IMR-90 (cell line): ENCODE measurements around the gene ADGRL3. TPM values are rescaled to one million over a fixed set of nuclear protein-coding genes. Genes with fewer than 3 reads are reported as not detected.

Experiments used
- ATAC-seq: fragments of 200-7000 bp; cut with Tn5 transposase; 2 replicates; pipeline ENCODE4 v1.9.1; 2020; ENCODE audit warnings: low read depth, mild to moderate bottlenecking, moderate library complexity
- BruUV-seq: library from RNA; stranded (reverse); fragments of 400-500 nt; replicated peaks from 2 replicates; lab custom pipeline; 2021; lab: Mats Ljungman, UMichigan
- CTCF ChIA-PET: fragments of 300-600 bp; formaldehyde crosslinking; extraction: SDS; loops from one replicate; lab custom pipeline; 2021; ENCODE audit warnings: antibody characterized with exemption; lab: Yijun Ruan, JAX
- POLR2A ChIA-PET: fragments of 300-600 bp; sonication (Branson Sonifier 250); formaldehyde crosslinking; loops from one replicate; lab custom pipeline; 2022; ENCODE audit warnings: antibody characterized with exemption; ENCODE audit not compliant: unreplicated experiment; lab: Charles Lee
- DNase-seq: peaks from one replicate; pipeline ENCODE4 v3.0.0; 2013
- H2AFZ ChIP-seq: replicated peaks from 2 replicates; pipeline ENCODE3; 2013; ENCODE audit warnings: low read length, mild to moderate bottlenecking; ENCODE audit not compliant: poor library complexity
- H2AK5ac ChIP-seq: 2 replicates; pipeline ENCODE4 v1.6.1; 2013; ENCODE audit warnings: low read depth, low read length, inconsistent platforms
- H2AK9ac ChIP-seq: replicated peaks from 2 replicates; pipeline ENCODE3; 2013; ENCODE audit warnings: mild to moderate bottlenecking, low read depth, low read length, moderate library complexity; ENCODE audit not compliant: poor library complexity
- H2BK120ac ChIP-seq: 2 replicates; pipeline ENCODE4 v1.6.1; 2013; ENCODE audit warnings: low read depth, low read length, inconsistent platforms
- H2BK15ac ChIP-seq: 3 replicates; pipeline ENCODE4 v1.6.1; 2013; ENCODE audit warnings: low read depth, low read length, inconsistent platforms
- H2BK20ac ChIP-seq: 2 replicates; pipeline ENCODE4 v1.6.1; 2013; ENCODE audit warnings: low read depth, mild to moderate bottlenecking, inconsistent platforms, low read length, moderate library complexity
- H2BK5ac ChIP-seq: 2 replicates; pipeline ENCODE4 v1.6.1; 2013; ENCODE audit warnings: mild to moderate bottlenecking, low read depth, low read length, inconsistent platforms; ENCODE audit not compliant: poor library complexity, severe bottlenecking
- H3K14ac ChIP-seq: replicated peaks from 2 replicates; pipeline ENCODE4 v1.6.1; 2013; ENCODE audit warnings: low read depth, low read length, inconsistent platforms
- H3K18ac ChIP-seq: 2 replicates; pipeline ENCODE4 v1.6.1; 2013; ENCODE audit warnings: low read depth, low read length, control low read depth
- H3K23ac ChIP-seq: 2 replicates; pipeline ENCODE4 v1.6.1; 2013; ENCODE audit warnings: low read depth, low read length, inconsistent platforms
- H3K27ac ChIP-seq: 2 replicates; pipeline ENCODE4 v1.5.1; 2013; ENCODE audit warnings: mild to moderate bottlenecking, control low read depth, low read length; ENCODE audit not compliant: insufficient read depth
- H3K27me3 ChIP-seq: 2 replicates; pipeline ENCODE4 v1.6.1; 2013; ENCODE audit warnings: low read length; ENCODE audit not compliant: control insufficient read depth, insufficient read depth
- H3K36me3 ChIP-seq: 2 replicates; pipeline ENCODE4 v1.6.1; 2013; ENCODE audit warnings: low read length, mixed read lengths; ENCODE audit not compliant: control insufficient read depth, insufficient read depth
- H3K4ac ChIP-seq: 2 replicates; pipeline ENCODE4 v1.6.1; 2013; ENCODE audit warnings: low read depth, low read length, inconsistent platforms
- H3K4me1 ChIP-seq: 2 replicates; pipeline ENCODE4 v1.6.1; 2013; ENCODE audit warnings: low read length, mixed read lengths; ENCODE audit not compliant: control insufficient read depth, insufficient read depth
- H3K4me2 ChIP-seq: 2 replicates; pipeline ENCODE4 v1.6.1; 2013; ENCODE audit warnings: low read depth, mild to moderate bottlenecking, control low read depth, low read length, moderate library complexity
- H3K4me3 ChIP-seq: 2 replicates; pipeline ENCODE4 v1.5.1; 2013; ENCODE audit warnings: low read depth, mild to moderate bottlenecking, control low read depth, low read length, moderate library complexity; ENCODE audit not compliant: insufficient read depth
- H3K56ac ChIP-seq: 2 replicates; pipeline ENCODE4 v1.6.1; 2013; ENCODE audit warnings: low read length, inconsistent platforms; ENCODE audit not compliant: insufficient read depth; ENCODE audit errors: extremely low read depth
- H3K79me1 ChIP-seq, 2 experiments: 2 replicates each; pipeline ENCODE4 v1.6.1; 2013; ENCODE audit warnings: low read length in 2 of 2, inconsistent platforms in 1 of 2, low read depth in 1 of 2
- H3K9ac ChIP-seq: 2 replicates; pipeline ENCODE4 v1.6.1; 2013; ENCODE audit warnings: low read depth, low read length, control low read depth
- H3K9me1 ChIP-seq: 2 replicates; pipeline ENCODE4 v1.6.1; 2013; ENCODE audit warnings: low read length, inconsistent platforms; ENCODE audit not compliant: insufficient read depth
- H3K9me3 ChIP-seq: 2 replicates; pipeline ENCODE4 v1.6.1; 2013; ENCODE audit warnings: low read length; ENCODE audit not compliant: control insufficient read depth, insufficient read depth
- H4K20me1 ChIP-seq: 2 replicates; pipeline ENCODE4 v1.6.1; 2013; ENCODE audit warnings: low read length, inconsistent platforms; ENCODE audit not compliant: insufficient read depth
- H4K5ac ChIP-seq: 2 replicates; pipeline ENCODE4 v1.6.1; 2013; ENCODE audit warnings: mild to moderate bottlenecking, low read depth, low read length, control low read depth
- H4K8ac ChIP-seq, 2 experiments: 2 replicates each; pipeline ENCODE4 v1.6.1; 2013; ENCODE audit warnings: low read depth in 2 of 2, low read length in 2 of 2, control low read depth in 1 of 2, inconsistent platforms in 1 of 2
- H4K91ac ChIP-seq: 2 replicates; pipeline ENCODE4 v1.6.1; 2013; ENCODE audit warnings: low read depth, low read length, inconsistent platforms; ENCODE audit not compliant: insufficient read depth
- BHLHE40 ChIP-seq: fragments of 150-350 bp; IDR thresholded peaks from 2 replicates; pipeline ENCODE4 v1.6.1; 2016; ENCODE audit warnings: mild to moderate bottlenecking, low read depth, low read length
- CEBPB ChIP-seq: IDR thresholded peaks from 2 replicates; pipeline ENCODE4 v1.6.1; 2012; ENCODE audit warnings: low read depth, low read length, improper control_type of control experiment
- CTCF ChIP-seq: conservative IDR thresholded peaks from 2 replicates; pipeline ENCODE4 v1.5.1; 2012; ENCODE audit warnings: mild to moderate bottlenecking, low read depth, low read length, improper control_type of control experiment
- FOS ChIP-seq: fragments of 150-350 bp; IDR thresholded peaks from 2 replicates; pipeline ENCODE4 v1.6.1; 2016; ENCODE audit warnings: low read depth, low read length
- MAFK ChIP-seq: IDR thresholded peaks from 2 replicates; pipeline ENCODE4 v1.6.1; 2012; ENCODE audit warnings: low read depth, low read length, improper control_type of control experiment
- MAZ ChIP-seq: IDR thresholded peaks from 2 replicates; pipeline ENCODE4 v1.6.1; 2012; ENCODE audit warnings: low read depth, mild to moderate bottlenecking, low read length, improper control_type of control experiment, moderate library complexity, borderline replicate concordance
- NFE2L2 ChIP-seq: fragments of 150-350 bp; IDR thresholded peaks from 2 replicates; pipeline ENCODE4 v1.6.1; 2016; ENCODE audit warnings: low read depth, mild to moderate bottlenecking, low read length
- POLR2A ChIP-seq: IDR thresholded peaks from 2 replicates; pipeline ENCODE4 v1.6.1; 2012; ENCODE audit warnings: mild to moderate bottlenecking, low read depth, low read length
- RAD21 ChIP-seq: IDR thresholded peaks from 2 replicates; pipeline ENCODE4 v1.6.1; 2012; ENCODE audit warnings: low read length, improper control_type of control experiment
- RFX5 ChIP-seq: IDR thresholded peaks from 2 replicates; pipeline ENCODE4 v1.8.0; 2012; ENCODE audit warnings: low read depth, mild to moderate bottlenecking, low read length, moderate library complexity
- WGBS, 2 experiments: methylation state at CpG; one replicate each; pipeline versions ENCODE4 v1.1.5 to v1.1.7; 2013; ENCODE audit warnings: missing lambda C conversion rate in 2 of 2; ENCODE audit not compliant: insufficient read length in 1 of 2; ENCODE audit errors: extremely low coverage in 2 of 2; 5-methylcytosine and 5-hydroxymethylcytosine counted together
- dilution Hi-C: fragments of 300-500 bp; cut with HindIII; formaldehyde crosslinking; loops from one replicate; pipeline ENCODE4 v1.14.3; 2018; ENCODE audit warnings: low sequenced_read_pairs; ENCODE audit not compliant: unreplicated experiment
- in situ Hi-C: fragments of 300-500 bp; cut with MboI; formaldehyde crosslinking; loops from 3 replicates; pipeline ENCODE4 v1.14.3; 2019; ENCODE audit warnings: low sequenced_read_pairs, inconsistent platforms, mixed read lengths
- intact Hi-C: fragments of 100-400 bp; cut with micrococcal nuclease; formaldehyde crosslinking; loops from 2 replicates; pipeline ENCODE4 v1.10.0; 2022
- polyA plus RNA-seq, 3 experiments: library from polyadenylated mRNA; depleted of rRNA; stranded (reverse); fragments of >200 nt; gene quantifications; 2 replicates each; pipeline ENCODE4 v1.2.3, GENCODE V29; 2012; ENCODE audit warnings: low replicate concordance in 1 of 3
- total RNA-seq: library from RNA; depleted of rRNA; stranded (reverse); fragments of >200 nt; gene quantifications from 2 replicates; pipeline ENCODE4 v1.2.3, GENCODE V29; 2012

ADGRL3 gene
- total and polyA plus RNA-seq, 2 of the 4 experiments (the other 2 are of a cell fraction): 0.46 to 2.5 TPM

GRCh38 chr4:61473306-61473705 lies 273.2 kb downstream of the ADGRL3 start:
- POLR2A ChIA-PET: no interaction called here
- Histone ChIP-seq H3K23ac (no peak overlapping the region), H2BK15ac (no peak overlapping the region), H3K56ac (no peak overlapping the region), H2AFZ (no peak overlapping the region), H4K20me1 (no peaks in the 10 kb centered on the region), H2AK5ac (no peak overlapping the region), H3K14ac (no peak overlapping the region), H2BK20ac (no peak overlapping the region), H3K79me1 (no peaks in the 10 kb centered on the region), H3K27ac (no peak overlapping the region), H3K4ac (no peak overlapping the region), H3K9me1 (no peaks in the 10 kb centered on the region), H3K4me2 (no peak overlapping the region), H3K36me3 (no peaks in the 10 kb centered on the region), H4K5ac (no peak overlapping the region), H4K8ac (no peak overlapping the region), H3K9me3 (no peaks in the 10 kb centered on the region), H2BK5ac (no peak overlapping the region), H3K9ac (no peak overlapping the region), H3K4me1 (no peaks in the 10 kb centered on the region), H3K27me3 (no peaks in the 10 kb centered on the region), H2AK9ac (no peak overlapping the region), H4K91ac (no peak overlapping the region), H2BK120ac (no peak overlapping the region), H3K4me3 (no peak overlapping the region), H3K18ac (no peak overlapping the region)
- intact Hi-C loops (no loop called here), dilution Hi-C loops (no loop called here), in situ Hi-C loops (no loop called here)
- CTCF ChIA-PET: interaction anchor here (0.6 kb wide), 1 partner anchor 29 kb away, joined by 3 read pairs; no protein-coding TSS in a partner anchor
- TF ChIP-seq RFX5 (no peak), POLR2A (no peak), MAZ (no peak), BHLHE40 (no peak), MAFK (no peak), CEBPB (no peak), FOS (no peak), NFE2L2 (no peak), RAD21 (no peak), CTCF (no peak)
- no TSS peak for BruUV-seq
- WGBS, 2 experiments: no CpG with 5 or more reads among the region's 3 CpGs
- no peak for DNase-seq
- no peak for ATAC-seq
